Erythroblast (primary cell): ENCODE results near the gene OR51M1.

Experiments used
- DNase-seq, 2 experiments: peaks; one replicate each; lab custom pipeline; 2025; lab: John Stamatoyannopoulos, UW
- GATA1 ChIP-seq: IDR thresholded peaks from 2 replicates; pipeline ENCODE4 v1.6.1; 2011; ENCODE audit warnings: low read depth, mild to moderate bottlenecking, control low read depth, low read length, moderate library complexity
- POLR2A ChIP-seq: IDR thresholded peaks from 2 replicates; pipeline ENCODE4 v1.6.1; 2011; ENCODE audit warnings: mild to moderate bottlenecking, low read length

Gene OR51M1

GRCh38 chr11:5441414-5441813, 57.8 kb downstream of the OR51M1 start, which contains the start of gene OR51I1:
OR51I1 (minus strand) TSS chr11:5441514; CDS start chr11:5441514, 0 bp downstream.
- TF ChIP-seq POLR2A (no peak), GATA1 (no peak)
- no peak for DNase-seq
